HG02938 (cell line): ENCODE data around the gene RPL14.
"Not testable (repeated sequence)": the region's sequence is repeated elsewhere in the genome, so short reads cannot be mapped to it uniquely, and the experiment has no call there.

Experiments
- ATAC-seq: cut with Tn5 transposase; IDR thresholded peaks from one replicate; pipeline ENCODE4 v1.9.1; 2021; ENCODE audit warnings: mild to moderate bottlenecking, moderate library complexity; ENCODE audit not compliant: unreplicated experiment

Gene RPL14

GRCh38 chr3:40461161-40461560 is 4.0 kb downstream of the RPL14 start:
- ATAC-seq = no peak

- not testable (repeated sequence) for ATAC-seq
These were observed 5.7 kb downstream of the RPL14 start for GRCh38 chr3:40462838-40463237.

DNA sequence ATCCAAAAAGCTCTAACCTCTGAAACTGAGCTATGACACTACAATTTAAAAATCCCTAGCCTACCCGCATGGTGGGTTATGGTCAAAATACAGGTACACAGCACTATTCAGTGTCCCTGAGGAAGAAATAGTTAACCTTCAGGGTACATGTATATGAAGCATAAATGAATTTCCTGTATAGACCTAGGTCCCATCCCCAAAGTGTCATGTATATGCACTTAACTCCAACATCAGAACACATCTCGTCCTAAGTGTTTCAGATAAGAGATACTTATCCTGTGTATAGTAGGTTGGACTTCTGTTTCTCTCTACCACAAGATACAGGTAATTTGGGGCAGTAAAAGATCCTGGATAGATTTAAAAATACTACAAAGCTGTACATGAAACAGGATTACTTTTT is 6.4 kb downstream of the RPL14 start:
- no peak for ATAC-seq

GRCh38 chr3:40464339-40465110 is 7.4 kb downstream of the RPL14 start:
- no peak for ATAC-seq

- ATAC-seq = no peak
These were observed 7.9 kb downstream of the RPL14 start for GRCh38 chr3:40465111-40465407.

DNA sequence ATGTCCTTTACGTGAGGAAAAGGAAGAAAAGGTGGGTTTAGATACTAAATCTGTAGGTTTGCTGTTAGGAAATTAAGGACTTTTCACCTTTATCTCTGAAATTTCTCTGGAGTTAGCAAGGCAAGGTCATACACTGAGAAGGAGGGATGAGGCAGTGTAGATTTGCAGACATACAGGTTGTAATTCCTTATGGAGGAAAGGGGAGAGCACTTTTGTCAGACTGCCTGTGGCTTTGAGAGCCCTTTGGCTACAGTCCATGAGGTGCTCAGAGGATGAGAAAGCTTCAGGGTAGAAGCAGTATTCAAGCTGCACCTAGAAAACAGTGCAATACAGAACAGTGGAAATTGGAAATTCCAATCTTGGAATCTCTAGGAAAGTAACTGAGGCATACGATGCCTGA is 8.3 kb downstream of the RPL14 start:
- ATAC-seq = no peak

GRCh38 chr3:40468018-40468417 is 10.9 kb downstream of the RPL14 start:
- no peak for ATAC-seq

DNA sequence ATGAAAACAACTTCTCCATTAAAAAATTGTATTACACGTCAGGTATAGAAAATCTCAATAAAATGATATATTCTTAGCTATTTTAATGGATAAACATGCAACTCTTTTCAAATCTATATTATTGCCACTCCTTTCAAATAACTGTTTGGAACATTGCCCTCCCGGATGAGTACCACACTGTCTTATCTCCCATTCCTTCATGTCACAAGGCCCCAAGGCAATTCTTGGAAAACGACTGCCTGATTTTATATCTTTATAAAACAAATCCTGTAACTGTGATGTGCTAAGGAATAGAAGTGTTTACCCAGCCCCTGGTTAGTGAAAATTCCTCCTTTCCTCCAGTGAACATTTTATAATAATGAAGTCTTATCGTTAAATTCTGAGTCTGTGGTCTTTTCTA is 13.6 kb downstream of the RPL14 start:
- no peak for ATAC-seq

DNA sequence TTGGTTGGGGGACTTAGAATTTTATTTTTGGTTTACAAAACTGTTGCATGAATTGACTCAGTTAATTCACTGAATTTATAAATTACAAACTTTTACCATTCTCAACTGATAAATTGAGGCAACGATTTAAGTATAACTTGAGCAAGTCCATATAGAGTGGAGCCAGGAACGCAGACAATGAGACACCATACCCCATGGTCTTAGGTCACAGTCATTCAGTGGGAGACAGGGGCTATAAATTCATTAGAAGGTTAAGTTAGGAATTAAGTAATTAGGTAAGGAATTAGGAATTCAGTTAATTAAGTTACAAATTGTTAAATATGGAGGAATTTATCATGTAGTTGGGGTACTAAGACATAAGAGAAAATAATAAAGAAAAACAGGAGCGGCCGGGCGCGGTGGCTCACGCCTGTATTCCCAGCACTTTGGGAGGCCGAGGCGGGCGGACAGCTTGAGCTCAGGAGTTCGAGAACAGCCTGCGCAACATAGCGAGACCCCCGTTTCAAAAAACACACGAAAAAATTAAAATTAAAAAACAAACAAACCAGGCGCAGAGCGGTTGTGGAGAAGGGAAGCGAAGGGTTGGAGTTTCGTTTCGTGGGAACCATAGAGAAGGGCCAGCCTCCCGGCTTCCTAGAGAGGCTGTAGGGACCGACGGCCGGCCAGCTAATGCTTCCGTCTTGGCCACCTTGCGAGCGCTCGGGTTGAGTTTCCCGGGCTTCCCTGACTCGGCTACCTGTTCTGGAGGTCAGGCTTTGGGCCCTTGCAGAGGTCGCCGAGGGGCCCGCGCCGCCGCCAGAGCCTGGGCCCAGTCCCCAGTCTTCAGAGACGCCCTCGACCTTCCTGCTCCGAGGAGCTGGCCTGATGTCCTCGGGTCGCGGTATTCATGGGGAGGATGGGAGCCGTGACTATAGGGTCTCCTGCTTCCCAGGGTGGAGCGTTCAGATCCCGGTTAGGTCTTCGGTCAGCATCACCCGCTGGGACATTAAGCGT is 19.6 kb downstream of the RPL14 start, which contains the start of gene ZNF619:
TSS of gene ZNF619 (plus strand) at position 645 of the 993 bp plus-strand sequence. CDS start 858 bp downstream, outside the sequence.
- ATAC-seq = peak; percentile 69

DNA sequence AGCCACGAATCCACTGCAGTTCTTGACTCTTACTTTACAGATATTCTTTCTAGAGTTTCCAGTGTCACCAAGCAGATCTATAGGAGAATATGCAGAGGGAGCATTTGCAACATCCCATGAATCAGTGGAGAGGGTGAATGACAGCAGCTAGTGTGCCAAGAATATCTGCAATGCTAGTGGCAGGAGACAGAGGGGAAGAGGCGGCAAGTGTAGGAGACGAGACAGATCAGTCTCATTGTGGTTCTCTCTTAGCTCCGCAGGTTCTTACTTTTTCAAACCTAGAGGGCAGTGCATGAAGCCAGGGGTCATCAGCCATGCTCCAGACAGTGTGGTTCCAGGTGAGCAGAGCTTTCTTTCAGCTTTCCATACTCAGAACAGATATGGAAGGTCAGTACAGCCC is 20.5 kb downstream of the RPL14 start:
- ATAC-seq = no peak

DNA sequence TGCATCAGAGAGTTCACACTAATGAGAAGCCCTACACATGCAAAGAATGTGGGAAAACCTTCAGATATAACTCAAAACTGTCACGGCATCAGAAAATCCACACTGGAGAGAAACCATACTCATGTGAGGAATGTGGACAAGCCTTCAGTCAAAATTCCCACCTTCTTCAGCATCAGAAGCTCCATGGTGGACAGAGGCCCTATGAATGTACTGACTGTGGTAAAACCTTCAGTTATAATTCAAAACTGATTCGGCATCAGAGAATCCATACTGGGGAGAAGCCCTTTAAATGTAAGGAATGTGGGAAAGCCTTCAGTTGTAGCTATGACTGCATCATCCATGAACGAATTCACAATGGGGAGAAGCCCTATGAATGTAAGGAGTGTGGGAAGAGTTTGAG is 30.0 kb downstream of the RPL14 start:
- no peak for ATAC-seq

DNA sequence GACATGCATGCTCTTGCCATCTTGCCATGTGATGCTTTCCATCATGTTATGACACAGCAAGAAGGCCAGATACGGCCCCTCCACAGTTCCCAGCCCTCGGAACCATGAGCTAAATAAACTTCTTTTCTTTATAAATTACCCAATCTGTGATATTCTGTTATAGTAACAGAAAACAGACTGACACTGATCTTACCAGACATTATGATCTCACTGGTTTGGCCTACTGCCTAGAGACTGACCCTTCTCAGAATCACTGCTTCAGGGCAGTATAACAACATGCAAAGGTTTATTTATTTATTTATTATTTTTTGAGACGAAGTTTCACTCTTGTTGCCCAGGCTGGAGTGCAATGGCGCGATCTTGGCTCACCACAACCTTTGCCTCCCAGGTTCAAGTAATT is 33.8 kb downstream of the RPL14 start:
- no peak for ATAC-seq

DNA sequence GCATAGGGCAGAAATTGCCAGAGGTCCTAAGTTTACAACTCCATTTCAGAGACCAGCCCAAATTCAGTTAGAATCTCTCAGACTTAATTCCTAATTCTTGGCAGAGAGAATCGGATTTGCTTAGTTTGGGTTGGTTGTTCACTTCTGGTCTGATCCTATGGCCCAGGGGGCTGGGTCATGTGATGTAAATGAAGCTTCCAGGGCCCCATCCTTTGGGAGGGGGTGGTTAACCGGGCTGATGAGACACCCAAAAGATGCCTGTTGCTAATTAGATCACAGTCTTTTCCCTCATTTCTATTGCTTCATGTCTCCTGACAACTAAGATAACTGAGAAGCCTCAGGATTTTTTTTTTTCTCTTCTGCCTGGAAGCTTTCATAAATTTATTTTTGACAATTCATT is 37.6 kb downstream of the RPL14 start:
- ATAC-seq = no peak

DNA sequence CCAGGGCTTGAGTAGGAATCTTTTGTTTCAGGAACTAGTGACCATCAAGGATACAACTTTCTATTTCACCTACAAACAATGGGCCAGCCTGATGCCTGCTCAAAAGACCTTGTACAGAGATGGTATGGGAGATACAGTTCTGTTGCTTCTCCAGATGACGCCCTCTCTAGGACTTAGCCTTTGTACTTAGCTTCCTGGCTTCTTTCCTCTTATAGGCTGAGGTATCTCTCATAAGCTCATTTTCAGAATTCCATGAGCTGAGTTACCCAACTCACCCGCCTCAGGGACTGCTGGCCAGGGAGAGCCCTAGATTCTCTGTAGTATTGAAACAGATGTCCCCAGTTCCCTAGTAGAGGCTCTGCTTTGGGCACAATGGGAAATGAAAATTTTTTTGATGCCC is 40.1 kb downstream of the RPL14 start:
- no peak for ATAC-seq

- no peak for ATAC-seq
These were observed 42.8 kb downstream of the RPL14 start for GRCh38 chr3:40499952-40500351.

DNA sequence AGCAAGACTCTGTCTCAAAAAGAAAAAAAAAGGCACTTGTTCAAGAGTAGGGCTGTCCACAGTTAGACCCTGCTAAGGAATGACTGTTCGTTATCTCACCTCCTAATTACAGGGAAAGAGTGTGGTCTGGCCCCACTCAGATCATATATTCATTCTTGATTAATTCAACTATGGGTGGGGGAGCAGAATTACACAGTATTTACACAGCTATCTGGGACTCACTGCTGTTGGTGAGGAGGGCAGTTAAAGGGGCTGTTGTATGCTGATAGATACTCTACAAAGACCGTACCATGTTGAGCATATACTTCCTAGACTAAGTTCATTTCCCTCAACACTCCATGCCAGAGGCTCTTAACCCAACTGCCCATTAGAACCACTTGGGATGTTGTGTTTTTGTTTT is 44.9 kb downstream of the RPL14 start:
- ATAC-seq = no peak

- no peak for ATAC-seq
These were observed 47.7 kb downstream of the RPL14 start for GRCh38 chr3:40504636-40505430.

GRCh38 chr3:40505599-40506462 is 48.7 kb downstream of the RPL14 start, which contains the start of gene ZNF620:
Gene ZNF620, plus strand, starts transcription at chr3:40506039. Its CDS starts 314 bp downstream, at chr3:40506353.
- peak; percentile 64 for ATAC-seq

GRCh38 chr3:40511031-40511718 is 54.0 kb downstream of the RPL14 start:
- ATAC-seq = no peak

DNA sequence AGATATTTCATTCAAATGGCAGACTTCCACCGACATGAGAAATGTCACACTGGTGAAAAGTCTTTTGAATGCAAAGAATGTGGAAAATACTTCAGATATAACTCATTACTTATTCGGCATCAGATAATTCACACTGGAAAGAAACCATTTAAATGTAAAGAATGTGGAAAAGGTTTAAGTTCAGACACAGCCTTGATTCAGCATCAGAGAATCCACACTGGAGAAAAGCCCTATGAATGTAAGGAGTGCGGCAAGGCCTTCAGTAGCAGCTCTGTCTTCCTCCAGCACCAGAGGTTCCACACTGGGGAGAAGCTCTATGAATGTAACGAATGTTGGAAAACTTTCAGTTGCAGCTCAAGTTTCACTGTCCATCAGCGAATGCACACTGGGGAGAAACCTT is 59.1 kb downstream of the RPL14 start:
- no peak for ATAC-seq
